DND-41 (cell line): ENCODE results near the gene PTPRG.

Experiments
- ATAC-seq: fragments of 200-7000 bp; cut with Tn5 transposase; 3 replicates; pipeline ENCODE4 v1.9.1; 2021; ENCODE audit warnings: low read depth; ENCODE audit not compliant: insufficient read depth
- DNase-seq: peaks from one replicate; pipeline ENCODE4 v3.0.0-alpha.2; 2020
- H2AFZ ChIP-seq: 2 replicates; pipeline ENCODE4 v1.6.0; 2012; ENCODE audit warnings: low read depth, low read length
- H3K27ac ChIP-seq: 2 replicates; pipeline ENCODE4 v1.5.1; 2012; ENCODE audit warnings: low read length, inconsistent platforms
- H3K27me3 ChIP-seq: fragments of 200-600 bp; sonication (generic); 2 replicates; pipeline ENCODE4 v1.6.0; 2012; ENCODE audit warnings: low read length, mild to moderate bottlenecking, inconsistent platforms; ENCODE audit not compliant: insufficient read depth, poor library complexity
- H3K36me3 ChIP-seq: 2 replicates; pipeline ENCODE4 v1.5.1; 2012; ENCODE audit warnings: low read length, inconsistent platforms; ENCODE audit not compliant: insufficient read depth
- H3K4me1 ChIP-seq: 2 replicates; pipeline ENCODE4 v1.5.1; 2012; ENCODE audit warnings: mild to moderate bottlenecking, low read length; ENCODE audit not compliant: insufficient read depth
- H3K4me2 ChIP-seq: 2 replicates; pipeline ENCODE4 v1.6.0; 2012; ENCODE audit warnings: mild to moderate bottlenecking, moderate library complexity, low read length, inconsistent platforms; ENCODE audit not compliant: insufficient read depth
- H3K4me3 ChIP-seq, 2 experiments: fragments of 200-600 bp in 1 of 2; shearing (Covaris generic) in 1 of 2; 2 replicates each; pipeline ENCODE4 v1.5.1; 2012 to 2016; ENCODE audit warnings: inconsistent platforms in 2 of 2, low read length in 2 of 2, mild to moderate bottlenecking in 2 of 2, low read depth in 1 of 2, moderate library complexity in 1 of 2
- H3K79me2 ChIP-seq: 2 replicates; pipeline ENCODE4 v1.6.0; 2012; ENCODE audit warnings: low read length, inconsistent platforms; ENCODE audit not compliant: insufficient read depth
- H3K9ac ChIP-seq: 2 replicates; pipeline ENCODE4 v1.6.0; 2012; ENCODE audit warnings: low read depth, mild to moderate bottlenecking, inconsistent platforms, low read length, moderate library complexity
- H3K9me3 ChIP-seq: 2 replicates; pipeline ENCODE4 v1.5.1; 2012; ENCODE audit warnings: low read length, moderate library complexity, mild to moderate bottlenecking, inconsistent platforms; ENCODE audit not compliant: insufficient read depth, severe bottlenecking
- H4K20me1 ChIP-seq: 2 replicates; pipeline ENCODE4 v1.6.0; 2012; ENCODE audit warnings: low read length; ENCODE audit not compliant: insufficient read depth
- CTCF ChIP-seq: IDR thresholded peaks from 2 replicates; pipeline ENCODE4 v1.5.1; 2012; ENCODE audit warnings: borderline replicate concordance, low read length, moderate library complexity, mild to moderate bottlenecking; ENCODE audit not compliant: poor library complexity, severe bottlenecking; ENCODE audit errors: extremely low read depth
- EZH2 ChIP-seq: IDR thresholded peaks from 3 replicates; pipeline ENCODE4 v1.6.1; 2012; ENCODE audit warnings: borderline replicate concordance, low read depth, mild to moderate bottlenecking, moderate library complexity, low read length, inconsistent platforms; ENCODE audit not compliant: severe bottlenecking

The PTPRG gene

GRCh38 chr3:62199126-62199525, 637.8 kb downstream of the PTPRG start:
- ATAC-seq (no peak), DNase-seq (no peak)
- H2AFZ ChIP-seq, result no peak overlapping the region
- H3K9ac ChIP-seq, result no peak overlapping the region
- no peaks in the 10 kb centered on the region for H4K20me1 ChIP-seq
- H3K79me2 ChIP-seq, result no peaks in the 10 kb centered on the region
- TF ChIP-seq CTCF, result no peak
- no peak for TF ChIP-seq EZH2
- no peaks in the 10 kb centered on the region for H3K4me1 ChIP-seq
- no peak overlapping the region for H3K27ac ChIP-seq
- H3K9me3 ChIP-seq, result no peaks in the 10 kb centered on the region
- no peak overlapping the region for H3K4me3 ChIP-seq
- 0 out of 2 replicates have a peak, but pooled peaks cover 4% of the 10 kb centered on the region for H3K36me3 ChIP-seq
- no peak overlapping the region for H3K4me2 ChIP-seq
- H3K27me3 ChIP-seq, result no peaks in the 10 kb centered on the region

GRCh38 chr3:62201438-62202035, 640.2 kb downstream of the PTPRG start:
- no peak for DNase-seq
- peak; percentile 62 for TF ChIP-seq CTCF
- TF ChIP-seq EZH2, result no peak
- ATAC-seq, result 0 out of 3 replicates have a peak, but pooled peaks have one; percentile 52
- Histone ChIP-seq H3K36me3 (0 out of 2 replicates have a peak, but pooled peaks cover 4% of the 10 kb centered on the region), H3K9me3 (no peaks in the 10 kb centered on the region), H3K27me3 (no peaks in the 10 kb centered on the region), H3K4me2 (no peak overlapping the region), H2AFZ (no peak overlapping the region), H3K27ac (no peak overlapping the region), H3K4me1 (no peaks in the 10 kb centered on the region), H3K9ac (no peak overlapping the region), H3K4me3 (no peak overlapping the region), H3K79me2 (no peaks in the 10 kb centered on the region), H4K20me1 (no peaks in the 10 kb centered on the region)

- H3K36me3 ChIP-seq, result 0 out of 2 replicates have a peak, but pooled peaks cover 4% of the 10 kb centered on the region
- ATAC-seq (no peak), DNase-seq (no peak)
- H3K9ac ChIP-seq, result no peak overlapping the region
- TF ChIP-seq EZH2, result no peak
- no peaks in the 10 kb centered on the region for H3K4me1 ChIP-seq
- no peak overlapping the region for H3K4me3 ChIP-seq
- no peaks in the 10 kb centered on the region for H3K27me3 ChIP-seq
- no peaks in the 10 kb centered on the region for H3K79me2 ChIP-seq
- no peak overlapping the region for H3K4me2 ChIP-seq
- no peaks in the 10 kb centered on the region for H4K20me1 ChIP-seq
- no peak overlapping the region for H2AFZ ChIP-seq
- H3K27ac ChIP-seq, result no peak overlapping the region
- no peaks in the 10 kb centered on the region for H3K9me3 ChIP-seq
Observed at GRCh38 chr3:62203152-62203551, 641.8 kb downstream of the PTPRG start.

GRCh38 chr3:62203561-62203960, 642.2 kb downstream of the PTPRG start:
- Histone ChIP-seq H4K20me1 (no peaks in the 10 kb centered on the region), H3K27ac (no peak overlapping the region), H3K79me2 (no peaks in the 10 kb centered on the region), H3K36me3 (0 out of 2 replicates have a peak, but pooled peaks cover 4% of the 10 kb centered on the region), H3K4me1 (no peaks in the 10 kb centered on the region), H3K27me3 (no peaks in the 10 kb centered on the region), H3K4me3 (no peak overlapping the region), H3K9me3 (no peaks in the 10 kb centered on the region), H2AFZ (no peak overlapping the region), H3K4me2 (no peak overlapping the region), H3K9ac (no peak overlapping the region)
- TF ChIP-seq EZH2, result no peak
- TF ChIP-seq CTCF, result no peak
- ATAC-seq (no peak), DNase-seq (no peak)
